GM23248 (cell line): ENCODE measurements around the gene SRPK3. TPM values are rescaled to one million over a fixed set of nuclear protein-coding genes. Genes with fewer than 3 reads are reported as not detected.

Experiments
- DNase-seq: peaks from one replicate; pipeline ENCODE4 v3.0.0-alpha.2; 2015
- H2AFZ ChIP-seq: fragments of 200-600 bp; sonication (generic); 2 replicates; pipeline ENCODE4 v1.6.1; 2016; ENCODE audit warnings: antibody characterized with exemption
- H3F3A ChIP-seq: fragments of 200-600 bp; sonication (generic); 2 replicates; pipeline ENCODE4 v1.6.1; 2016; ENCODE audit warnings: mild to moderate bottlenecking, antibody characterized with exemption, mixed run types; ENCODE audit not compliant: insufficient read depth
- H3K27ac ChIP-seq: fragments of 200-600 bp; sonication (generic); 2 replicates; pipeline ENCODE4 v1.5.1; 2016; ENCODE audit warnings: mild to moderate bottlenecking
- H3K27me3 ChIP-seq: fragments of 200-600 bp; sonication (generic); replicated peaks from 2 replicates; pipeline ENCODE4 v1.6.1; 2016; ENCODE audit warnings: mild to moderate bottlenecking; ENCODE audit not compliant: insufficient read depth
- H3K36me3 ChIP-seq: fragments of 200-600 bp; sonication (generic); 2 replicates; pipeline ENCODE4 v1.6.1; 2016; ENCODE audit warnings: low read depth, mild to moderate bottlenecking
- H3K4me1 ChIP-seq: fragments of 200-600 bp; sonication (generic); 2 replicates; pipeline ENCODE4 v1.6.1; 2016; ENCODE audit warnings: mild to moderate bottlenecking; ENCODE audit not compliant: insufficient read depth
- H3K4me2 ChIP-seq: fragments of 200-600 bp; sonication (generic); one replicate; pipeline ENCODE4 v1.6.1; 2016; ENCODE audit warnings: mild to moderate bottlenecking; ENCODE audit not compliant: unreplicated experiment
- H3K4me3 ChIP-seq: fragments of 200-600 bp; sonication (generic); 2 replicates; pipeline ENCODE4 v1.5.1; 2016; ENCODE audit warnings: mild to moderate bottlenecking
- H3K79me2 ChIP-seq: fragments of 200-600 bp; sonication (generic); 2 replicates; pipeline ENCODE4 v1.6.1; 2016; ENCODE audit warnings: mild to moderate bottlenecking; ENCODE audit not compliant: insufficient read depth
- H3K9ac ChIP-seq: fragments of 200-600 bp; sonication (generic); 2 replicates; pipeline ENCODE4 v1.6.1; 2016; ENCODE audit warnings: mild to moderate bottlenecking
- H3K9me2 ChIP-seq: fragments of 200-600 bp; sonication (generic); 2 replicates; pipeline ENCODE4 v1.6.1; 2016; ENCODE audit warnings: mixed run types, mild to moderate bottlenecking, moderate library complexity; ENCODE audit not compliant: insufficient read depth
- H3K9me3 ChIP-seq: fragments of 200-600 bp; sonication (generic); one replicate; pipeline ENCODE4 v1.6.1; 2017; ENCODE audit warnings: low read depth
- H4K20me1 ChIP-seq: fragments of 200-600 bp; sonication (generic); 2 replicates; pipeline ENCODE4 v1.6.0; 2016; ENCODE audit not compliant: insufficient read depth
- EZH2 ChIP-seq: fragments of 200-600 bp; sonication (generic); IDR thresholded peaks from 2 replicates; pipeline ENCODE4 v1.6.1; 2018; ENCODE audit warnings: antibody characterized with exemption, mild to moderate bottlenecking; ENCODE audit not compliant: insufficient read depth, poor library complexity, severe bottlenecking
- EZH2phosphoT487 ChIP-seq: fragments of 200-600 bp; sonication (generic); IDR thresholded peaks from 2 replicates; pipeline ENCODE4 v1.6.1; 2018; ENCODE audit warnings: antibody characterized with exemption, moderate library complexity, mild to moderate bottlenecking, low read depth; ENCODE audit not compliant: insufficient read depth
- WGBS, 2 experiments: methylation state at CpG; one replicate each; pipeline ENCODE4 v1.1.6; 2015 to 2017; ENCODE audit warnings: low lambda C conversion rate in 2 of 2, low coverage in 1 of 2; ENCODE audit errors: missing lambda C conversion rate in 2 of 2; 5-methylcytosine and 5-hydroxymethylcytosine counted together
- in situ Hi-C: fragments of 300-500 bp; cut with MboI; formaldehyde crosslinking; loops from 2 replicates; pipeline ENCODE4 v1.15.0; 2020
- polyA plus RNA-seq: library from polyadenylated mRNA; unstranded; fragments of >200 nt; fragmentation: Nextera tagmentation; extraction: Ambion mirVana; gene quantifications from 2 replicates; pipeline ENCODE4 v1.2.1, GENCODE V29; 2016
- total RNA-seq: library from RNA; depleted of rRNA; stranded (reverse); fragments of >200 nt; shearing (Covaris generic); gene quantifications from 2 replicates; pipeline ENCODE4 v1.2.3, GENCODE V29; 2014

SRPK3 gene
- total and polyA plus RNA-seq, 2 experiments from 2014 or later, result 0.53 to 0.86 TPM

- peak; percentile 82 for DNase-seq
- Histone ChIP-seq H3K9me2 (no peaks in the 10 kb centered on the region), H3K4me2 (peak overlapping the region; percentile 73), H3K4me1 (peaks cover 5% of the 10 kb centered on the region; the same call in 1 of the 2 replicates), H3K4me3 (peak overlapping the region; percentile 73), H4K20me1 (no peaks in the 10 kb centered on the region), H3F3A (no peaks in the 10 kb centered on the region), H2AFZ (peak overlapping the region; percentile 57; the same call in 1 of the 2 replicates), H3K9me3 (no peaks in the 10 kb centered on the region), H3K9ac (peak overlapping the region; percentile 73), H3K79me2 (peaks cover 11% of the 10 kb centered on the region), H3K27me3 (no peaks in the 10 kb centered on the region), H3K27ac (peak overlapping the region; percentile 71), H3K36me3 (no peaks in the 10 kb centered on the region)
- no peak for TF ChIP-seq EZH2
- no peak for TF ChIP-seq EZH2phosphoT487
- in situ Hi-C loops, result no loop called here
- 8 to 17% methylated on average over 6 to 13 of the region's 21 CpGs for WGBS, 2 experiments
Measured at GRCh38 chrX:153766098-153766817, 14.6 kb upstream of the SRPK3 start.

DNA sequence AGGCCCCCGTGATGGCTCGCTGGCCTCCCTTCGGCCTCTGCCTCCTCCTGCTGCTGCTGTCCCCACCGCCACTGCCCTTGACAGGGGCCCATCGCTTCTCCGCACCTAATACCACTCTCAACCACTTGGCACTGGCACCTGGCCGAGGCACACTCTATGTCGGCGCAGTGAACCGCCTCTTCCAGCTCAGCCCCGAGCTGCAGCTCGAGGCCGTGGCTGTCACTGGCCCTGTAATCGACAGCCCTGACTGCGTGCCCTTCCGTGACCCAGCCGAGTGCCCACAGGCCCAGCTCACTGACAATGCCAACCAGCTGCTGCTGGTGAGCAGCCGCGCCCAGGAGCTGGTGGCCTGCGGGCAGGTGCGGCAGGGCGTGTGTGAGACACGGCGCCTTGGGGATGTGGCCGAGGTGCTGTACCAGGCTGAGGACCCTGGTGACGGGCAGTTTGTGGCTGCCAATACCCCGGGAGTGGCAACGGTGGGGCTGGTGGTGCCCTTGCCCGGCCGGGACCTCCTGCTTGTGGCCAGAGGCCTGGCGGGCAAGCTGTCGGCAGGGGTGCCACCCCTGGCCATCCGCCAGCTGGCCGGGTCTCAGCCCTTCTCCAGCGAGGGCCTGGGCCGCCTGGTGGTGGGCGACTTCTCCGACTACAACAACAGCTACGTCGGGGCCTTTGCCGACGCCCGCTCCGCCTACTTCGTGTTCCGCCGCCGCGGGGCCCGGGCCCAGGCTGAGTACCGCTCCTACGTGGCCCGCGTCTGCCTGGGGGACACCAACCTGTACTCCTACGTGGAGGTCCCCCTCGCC lies 13.8 kb upstream of the SRPK3 start:
- TF ChIP-seq EZH2phosphoT487, result no peak
- H2AFZ ChIP-seq, result no peak overlapping the region

DNA sequence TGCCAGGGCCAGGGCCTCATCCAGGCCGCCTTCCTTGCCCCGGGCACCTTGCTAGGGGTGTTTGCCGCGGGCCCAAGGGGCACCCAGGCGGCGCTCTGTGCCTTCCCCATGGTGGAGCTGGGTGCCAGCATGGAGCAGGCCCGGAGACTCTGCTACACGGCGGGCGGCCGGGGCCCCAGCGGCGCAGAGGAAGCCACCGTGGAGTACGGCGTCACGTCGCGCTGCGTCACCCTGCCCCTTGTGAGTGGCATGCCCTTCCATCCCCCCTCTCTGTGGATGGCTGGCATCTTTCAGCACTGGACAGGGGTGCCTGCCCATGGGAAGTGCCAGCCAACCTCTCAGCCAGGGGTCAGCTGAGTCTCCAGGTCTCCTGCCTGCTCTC lies 13.2 kb upstream of the SRPK3 start:
- Histone ChIP-seq H3K36me3 (no peaks in the 10 kb centered on the region), H3K9me3 (no peaks in the 10 kb centered on the region), H3K27me3 (no peaks in the 10 kb centered on the region), H3F3A (no peaks in the 10 kb centered on the region), H3K4me1 (peaks cover 5% of the 10 kb centered on the region; the same call in 1 of the 2 replicates), H3K4me2 (no peak overlapping the region), H3K79me2 (peaks cover 11% of the 10 kb centered on the region), H3K27ac (no peak overlapping the region), H3K4me3 (no peak overlapping the region), H3K9me2 (no peaks in the 10 kb centered on the region), H2AFZ (no peak overlapping the region), H4K20me1 (no peaks in the 10 kb centered on the region), H3K9ac (no peak overlapping the region)
- DNase-seq, result no peak
- in situ Hi-C loops, result no loop called here
- TF ChIP-seq EZH2 (no peak), EZH2phosphoT487 (no peak)
- WGBS, 2 experiments, result 98 to 100% methylated on average over 9 to 13 of the region's 20 CpGs

More for the DNA sequence above, 13.8 kb upstream of the SRPK3 start:
- H3K9me2 ChIP-seq, result no peaks in the 10 kb centered on the region
- in situ Hi-C loops, result no loop called here
- H4K20me1 ChIP-seq, result no peaks in the 10 kb centered on the region
- no peaks in the 10 kb centered on the region for H3F3A ChIP-seq
- 88 to 96% methylated on average over 14 to 43 of the region's 56 CpGs for WGBS, 2 experiments
- H3K9ac ChIP-seq, result no peak overlapping the region
- no peak overlapping the region for H3K4me2 ChIP-seq
- H3K4me1 ChIP-seq, result peaks cover 5% of the 10 kb centered on the region; the same call in 1 of the 2 replicates
- H3K27ac ChIP-seq, result no peak overlapping the region; the same call in 1 of the 2 replicates
- no peak for DNase-seq
- H3K79me2 ChIP-seq, result peaks cover 11% of the 10 kb centered on the region
- H3K9me3 ChIP-seq, result no peaks in the 10 kb centered on the region
- H3K27me3 ChIP-seq, result no peaks in the 10 kb centered on the region
- H3K4me3 ChIP-seq, result no peak overlapping the region
- H3K36me3 ChIP-seq, result no peaks in the 10 kb centered on the region

DNA sequence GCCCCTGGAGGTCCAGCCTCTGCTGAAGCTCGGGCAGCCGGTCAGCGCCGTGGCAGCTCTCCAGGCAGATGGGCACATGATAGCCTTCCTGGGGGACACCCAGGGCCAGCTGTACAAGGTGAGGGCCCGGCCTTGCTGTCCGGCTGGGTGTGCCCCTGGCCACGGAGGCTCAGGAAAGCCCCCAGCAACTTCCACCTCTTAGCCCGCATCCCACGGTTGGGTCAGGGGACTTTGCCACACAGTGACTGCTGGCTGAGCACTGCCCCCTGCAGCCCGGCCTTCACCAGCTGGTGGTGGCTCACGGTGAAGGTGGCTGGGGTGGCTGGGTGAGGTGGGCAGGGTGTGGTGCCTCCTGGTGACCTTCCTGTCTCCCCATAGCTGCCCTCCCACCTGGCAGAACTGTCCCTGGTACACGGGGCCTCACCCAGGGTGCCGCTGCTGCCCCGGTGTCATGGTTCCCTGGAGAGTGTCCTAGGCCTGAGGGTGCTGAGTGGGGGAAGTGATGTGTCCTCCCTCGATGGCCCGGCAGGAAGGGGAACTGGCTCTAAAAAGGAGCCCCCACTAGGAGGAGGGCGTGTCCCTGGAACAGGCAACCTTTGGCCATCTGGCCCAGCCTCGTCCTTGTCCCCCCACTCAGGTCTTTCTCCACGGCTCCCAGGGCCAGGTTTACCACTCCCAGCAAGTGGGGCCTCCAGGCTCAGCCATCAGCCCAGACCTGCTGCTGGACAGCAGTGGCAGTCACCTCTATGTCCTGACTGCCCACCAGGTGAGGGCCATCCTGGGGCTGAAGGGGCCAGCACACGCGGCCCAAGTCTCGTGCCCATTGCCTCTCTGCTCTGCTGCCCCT lies 12.3 kb upstream of the SRPK3 start:
- H3K27me3 ChIP-seq, result no peaks in the 10 kb centered on the region
- no peak overlapping the region for H3K27ac ChIP-seq
- peaks cover 11% of the 10 kb centered on the region for H3K79me2 ChIP-seq
- H3F3A ChIP-seq, result no peaks in the 10 kb centered on the region
- H2AFZ ChIP-seq, result no peak overlapping the region
- 84 to 92% methylated on average over 10 to 14 of the region's 22 CpGs for WGBS, 2 experiments
- in situ Hi-C loops, result no loop called here
- H3K4me3 ChIP-seq, result no peak overlapping the region
- TF ChIP-seq EZH2, result no peak
- no peak for TF ChIP-seq EZH2phosphoT487
- no peaks in the 10 kb centered on the region for H3K9me3 ChIP-seq
- H3K9me2 ChIP-seq, result no peaks in the 10 kb centered on the region
- no peak overlapping the region for H3K9ac ChIP-seq
- H3K4me1 ChIP-seq, result peaks cover 5% of the 10 kb centered on the region; the same call in 1 of the 2 replicates
- H4K20me1 ChIP-seq, result no peaks in the 10 kb centered on the region
- no peak for DNase-seq
- no peak overlapping the region for H3K4me2 ChIP-seq
- H3K36me3 ChIP-seq, result no peaks in the 10 kb centered on the region
